C1 segment of cervical spinal cord (tissue), 14 donors: ENCODE results near the gene C19orf25.
A peak's percentile ranks its signal among the peaks of the same experiment; 100 is the strongest.
"Not testable (repeated sequence)": the region's sequence is repeated elsewhere in the genome, so short reads cannot be mapped to it uniquely, and the experiment has no call there.

Experiments used
- DNase-seq, 14 donors: peaks; one replicate each; lab custom pipeline; 2025; lab: John Stamatoyannopoulos, UW

The C19orf25 gene

DNA sequence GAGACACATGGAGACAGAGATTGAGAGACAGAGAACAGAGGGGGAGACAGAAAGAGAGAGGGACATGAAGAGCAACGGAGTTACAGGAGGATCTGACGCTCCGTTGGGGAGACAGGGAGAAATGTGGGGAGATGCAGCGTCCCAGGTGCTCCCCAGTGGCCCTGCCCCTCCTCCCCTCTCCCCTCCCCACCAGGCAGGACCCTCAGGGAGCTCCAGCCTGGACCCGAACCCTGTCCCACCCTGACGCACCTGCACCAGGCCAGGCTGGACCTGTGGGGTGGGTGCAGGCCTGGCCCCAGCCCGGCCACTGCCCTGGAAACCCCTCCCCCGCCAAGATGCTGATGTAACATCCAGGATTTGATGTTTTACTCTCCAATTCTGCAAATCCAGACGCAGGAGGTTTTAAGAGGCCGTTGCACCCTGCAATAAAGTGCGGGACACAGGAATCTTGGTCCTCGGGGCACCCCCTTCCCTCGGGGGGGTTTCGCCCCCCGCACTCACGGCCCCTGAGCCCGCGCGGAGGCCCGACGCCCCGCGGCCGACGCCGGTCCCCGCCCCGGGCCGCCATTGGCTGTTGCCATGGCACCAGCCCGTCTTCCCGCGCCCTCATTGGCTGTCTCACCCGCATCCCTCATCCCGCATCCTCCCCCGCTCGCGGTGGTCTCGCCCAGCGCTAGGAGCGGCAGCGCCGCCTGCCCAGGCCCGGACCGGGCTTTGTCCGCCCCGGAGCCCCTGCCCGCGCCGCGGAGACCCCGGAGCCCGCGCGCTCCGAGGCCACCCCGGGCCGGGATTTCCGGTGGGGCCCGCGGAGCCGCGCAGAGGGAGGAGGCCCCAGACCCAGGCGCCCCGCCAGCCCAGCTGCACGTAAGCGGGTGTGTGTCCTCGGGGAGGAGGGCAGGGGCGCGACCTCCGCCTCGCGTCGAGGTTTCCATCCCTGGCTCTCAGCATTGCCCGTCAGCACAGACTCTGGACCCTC is 29.3 kb downstream of the C19orf25 start, which contains the start of gene APC2:
APC2 (plus strand) TSS at position 655 of the 976 bp plus-strand sequence. CDS start 2,881 bp downstream, outside the sequence.
- DNase-seq = peak in 13 of 14 donors; percentile 39 to 90 (median 78)

DNA sequence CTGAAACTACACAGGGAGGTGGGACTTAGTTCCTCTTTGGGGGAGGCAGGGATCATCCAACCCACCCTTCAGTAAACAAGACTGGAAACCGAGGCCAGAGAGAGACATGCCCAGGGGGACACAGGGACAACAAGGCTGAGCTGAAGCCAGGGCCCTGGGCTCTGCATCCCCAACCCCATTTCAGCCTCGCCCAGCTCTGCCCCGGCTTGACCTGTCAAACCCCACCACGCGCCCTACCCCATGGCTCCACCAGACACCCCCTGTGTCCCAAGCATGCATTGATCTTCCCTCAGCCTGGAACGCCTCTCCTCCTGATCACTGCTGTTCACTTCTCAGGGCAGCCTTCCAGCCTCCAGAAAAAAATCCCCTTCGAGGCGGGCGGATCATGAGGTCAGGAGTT is 31.1 kb downstream of the C19orf25 start:
- no peak for DNase-seq

GRCh38 chr19:1447504-1447903 is 31.5 kb downstream of the C19orf25 start:
- no peak for DNase-seq

GRCh38 chr19:1446713-1447481 is 32.1 kb downstream of the C19orf25 start:
- peak in 3 of 14 donors; percentile 23 to 36 (median 27) for DNase-seq

GRCh38 chr19:1445932-1446712 is 32.9 kb downstream of the C19orf25 start:
- DNase-seq = peak in 8 of 14 donors; percentile 29 to 75 (median 40)

DNA sequence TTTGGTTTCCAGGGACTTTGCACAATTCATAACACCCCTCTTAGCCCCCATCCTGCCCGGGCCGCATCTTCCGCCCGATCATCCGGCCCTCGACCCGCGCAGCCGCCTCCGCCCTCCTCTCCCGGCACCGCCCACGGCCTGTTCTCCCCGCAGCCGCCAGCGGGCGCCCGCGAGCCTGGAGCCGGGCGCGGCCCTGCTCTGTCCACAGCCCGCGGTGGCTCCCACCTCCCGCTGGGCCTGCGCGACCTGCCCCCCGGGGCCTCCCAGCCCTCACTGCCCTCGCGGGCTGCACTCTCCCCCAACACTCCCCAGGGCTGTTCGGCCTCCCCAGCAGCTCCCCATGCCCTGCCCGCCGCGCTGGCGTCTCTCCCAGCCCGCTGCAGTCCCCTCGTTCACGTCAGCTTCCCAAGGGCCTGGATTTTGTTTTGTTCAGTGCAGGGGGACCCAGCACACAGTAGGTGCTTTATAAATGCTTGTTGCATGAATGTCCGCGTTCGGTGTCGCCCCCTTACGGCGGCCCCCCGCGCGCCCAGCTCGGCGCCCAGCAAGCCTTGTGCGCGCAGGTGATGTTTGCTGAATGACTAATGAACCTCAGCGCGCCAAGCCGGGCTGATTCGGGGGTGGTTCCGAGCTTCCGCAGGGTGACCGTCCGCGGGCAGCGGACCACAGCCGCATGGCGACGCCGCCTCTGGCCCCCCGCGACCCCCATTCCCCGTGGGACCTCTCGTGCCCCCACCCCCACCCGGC is 33.7 kb downstream of the C19orf25 start:
- DNase-seq = peak in 13 of 14 donors; percentile 31 to 80 (median 61)

DNA sequence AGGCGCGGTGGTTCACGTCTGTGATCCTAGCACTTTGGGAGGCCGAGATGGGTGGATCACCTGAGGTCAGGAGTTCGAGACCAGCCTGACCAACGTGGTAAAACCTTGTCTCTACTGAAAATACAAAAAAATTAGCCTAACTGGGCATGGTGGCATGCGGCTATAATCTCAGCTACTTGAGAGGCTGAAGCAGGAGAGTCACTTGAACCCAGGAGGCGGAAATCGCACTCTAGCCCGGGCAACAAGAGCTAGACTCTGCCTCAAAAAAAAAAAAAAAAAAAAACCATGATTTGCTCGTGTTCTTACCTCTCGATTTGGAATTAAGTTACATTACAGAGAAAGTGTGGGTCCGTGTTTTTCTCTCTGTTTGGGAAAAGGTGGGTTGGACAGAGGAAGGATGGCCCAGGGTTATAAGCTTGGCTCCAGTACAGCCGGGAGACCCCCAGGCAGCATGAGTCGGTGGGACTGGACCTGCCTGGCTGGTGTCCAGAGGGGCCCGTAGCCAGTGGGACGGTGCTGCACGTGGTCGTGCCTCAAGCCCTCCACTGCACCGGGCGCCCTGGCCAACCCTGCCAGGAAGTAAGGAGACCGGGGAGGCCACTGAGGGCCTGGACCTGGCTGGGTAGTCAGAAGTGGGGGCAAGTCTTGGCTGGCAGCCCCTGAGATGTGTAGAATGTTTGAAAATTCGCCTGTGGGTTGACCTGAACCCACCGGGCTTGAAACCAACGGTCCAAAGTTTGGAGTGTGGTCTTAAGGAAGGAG is 37.2 kb downstream of the C19orf25 start:
- no peak for DNase-seq

GRCh38 chr19:1441022-1441426 is 38.0 kb downstream of the C19orf25 start:
- no peak for DNase-seq

GRCh38 chr19:1440418-1440801 is 38.6 kb downstream of the C19orf25 start:
- DNase-seq = no peak

GRCh38 chr19:1439525-1440417 is 39.2 kb downstream of the C19orf25 start:
- not testable (repeated sequence) for DNase-seq

DNA sequence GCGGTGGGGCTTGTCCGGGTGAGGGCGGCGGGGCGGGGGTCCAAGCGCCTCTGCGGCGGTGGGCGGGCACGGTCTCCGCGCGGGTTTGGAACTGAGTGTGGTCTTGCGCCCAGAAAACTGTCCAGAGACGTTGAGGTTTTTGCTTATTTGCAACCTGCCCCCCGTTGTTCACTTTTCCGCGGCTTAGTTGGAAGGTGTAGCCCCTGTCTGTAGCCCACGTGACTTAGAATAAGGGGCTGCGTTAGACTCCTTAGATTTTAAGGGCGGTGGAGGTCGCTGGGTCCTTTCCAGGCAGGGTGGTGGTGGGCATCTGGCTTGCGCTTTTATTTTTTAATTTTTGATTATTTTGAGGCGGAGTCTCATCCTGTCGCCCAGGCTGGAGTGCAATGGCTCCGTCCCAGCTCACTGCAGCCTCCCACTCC is 40.1 kb downstream of the C19orf25 start:
- no peak for DNase-seq

DNA sequence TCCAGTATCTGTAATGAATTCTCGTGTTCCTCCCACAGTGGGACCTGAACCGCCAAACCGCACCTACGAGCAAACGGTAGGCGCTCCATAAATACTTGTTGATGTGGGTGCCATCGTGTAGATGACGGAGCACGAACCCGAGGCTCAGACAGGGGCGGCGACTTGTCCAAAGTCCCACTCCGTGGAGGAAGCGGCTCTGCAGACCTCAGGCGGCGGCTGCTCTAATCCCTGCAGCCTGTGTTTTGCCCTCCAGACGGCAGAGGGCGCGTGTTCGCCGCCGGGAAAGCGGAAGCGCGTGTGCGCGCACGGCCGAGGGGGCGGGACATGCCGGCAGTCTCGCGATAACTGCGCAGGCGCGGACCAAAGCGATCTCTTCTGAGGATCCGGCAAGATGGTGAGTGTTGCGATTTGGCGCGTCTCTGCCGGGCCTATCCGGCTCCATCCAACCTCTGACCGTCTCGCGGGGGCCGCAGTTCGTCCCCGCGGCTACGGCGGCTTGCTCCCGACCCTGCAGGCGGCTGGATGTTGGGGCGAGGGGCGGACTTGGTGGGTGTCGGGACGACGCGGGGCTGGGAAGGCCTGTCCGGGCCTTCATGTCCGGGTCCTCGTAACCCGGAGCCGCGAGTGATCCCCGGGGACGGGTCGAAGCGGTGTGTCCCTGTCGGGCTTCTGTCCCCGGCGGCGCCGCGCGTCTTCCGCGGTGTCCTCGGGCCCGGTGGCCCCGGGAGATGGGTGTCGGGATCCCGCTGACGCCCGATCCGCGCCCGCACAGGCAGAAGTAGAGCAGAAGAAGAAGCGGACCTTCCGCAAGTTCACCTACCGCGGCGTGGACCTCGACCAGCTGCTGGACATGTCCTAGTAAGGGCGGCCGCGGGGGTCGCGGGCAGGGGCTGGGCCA is 40.7 kb downstream of the C19orf25 start, which contains the start of gene RPS15:
RPS15 (plus strand) TSS at position 362 of the 898 bp plus-strand sequence; CDS start at position 392, 30 bp downstream.
- peak; percentile 58 to 95 (median 89) for DNase-seq

DNA sequence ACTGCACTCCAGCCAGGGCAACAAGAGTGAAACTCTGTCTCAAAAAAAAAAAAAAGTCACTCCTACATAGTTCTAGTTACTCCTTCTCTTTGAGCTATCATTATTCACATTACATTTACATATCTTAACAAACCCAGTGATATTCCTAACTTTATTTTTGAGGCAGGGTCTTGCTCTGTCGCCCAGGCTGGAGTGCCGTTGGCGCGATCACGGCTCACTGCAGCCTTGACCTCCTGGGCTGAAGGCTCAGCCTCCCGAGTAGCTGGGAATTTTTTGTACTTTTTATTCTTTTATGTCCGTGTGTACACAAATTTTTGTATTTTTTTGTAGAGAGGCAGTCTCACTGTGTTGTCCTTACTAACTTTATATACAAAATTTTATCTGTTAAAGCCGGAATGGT is 41.4 kb downstream of the C19orf25 start:
- DNase-seq = no peak

GRCh38 chr19:1435378-1435989 is 43.5 kb downstream of the C19orf25 start:
- DNase-seq = no peak

DNA sequence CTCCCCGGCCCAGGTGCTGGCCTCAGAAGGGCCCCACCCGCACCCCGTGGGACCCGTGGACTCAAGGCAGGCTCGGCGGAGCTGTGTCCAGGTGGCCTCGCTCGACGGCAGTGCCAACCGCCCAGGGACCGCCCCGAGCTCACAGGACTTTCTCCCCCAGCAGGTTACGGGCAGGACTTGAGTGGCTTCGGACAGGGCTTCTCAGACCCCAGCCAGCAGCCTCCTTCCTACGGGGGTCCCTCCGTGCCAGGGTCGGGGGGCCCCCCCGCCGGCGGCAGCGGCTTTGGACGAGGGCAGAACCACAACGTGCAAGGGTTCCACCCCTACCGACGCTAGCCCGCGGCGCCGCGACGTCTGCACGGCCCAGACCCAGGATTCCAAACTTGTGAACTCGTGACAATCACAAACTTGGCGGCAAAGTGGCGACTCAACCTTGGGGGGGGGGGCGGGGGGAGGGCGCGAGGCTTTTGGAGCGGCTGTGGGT is 44.4 kb downstream of the C19orf25 start:
- DNase-seq = no peak

DNA sequence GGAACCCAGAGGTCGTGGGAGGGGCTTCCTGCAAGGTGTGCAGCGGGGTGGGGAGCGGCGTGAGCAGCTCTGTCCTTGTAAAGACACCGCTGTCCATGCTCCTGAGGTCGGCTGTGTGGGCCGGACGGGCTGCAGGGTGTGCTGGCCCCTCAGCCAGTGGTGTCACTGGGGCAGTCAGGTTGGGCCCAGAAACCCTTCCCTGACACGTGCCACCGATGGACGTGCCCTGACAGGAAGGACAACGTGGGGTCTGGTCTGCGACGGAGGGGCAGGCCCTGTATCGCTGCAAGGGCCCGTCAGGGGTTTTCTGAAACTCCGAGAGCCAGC is 45.0 kb downstream of the C19orf25 start:
- DNase-seq = no peak
